Measurements from ENCODE around the gene PURA. TPM values are rescaled to one million over a fixed set of nuclear protein-coding genes. Genes with fewer than 3 reads are reported as not detected.

PURA gene
- total RNA-seq, 1 experiment from 2014 or later, result 16.9 TPM

GRCh38 chr5:140103154-140103553 is 10.8 kb upstream of the PURA start:
- ATAC-seq (no peak), DNase-seq (ENCODE audit: low read depth, low spot score) (no peak)
- no peaks in the 10 kb centered on the region for H3K36me3 ChIP-seq (ENCODE audit: control insufficient read depth, insufficient read depth, low read length)
- H3K4me1 ChIP-seq (ENCODE audit: control insufficient read depth, insufficient read depth, low read length), result peaks cover 13% of the 10 kb centered on the region
- intact Hi-C loops (cut with micrococcal nuclease; ENCODE audit: unreplicated experiment) (no loop called here), in situ Hi-C loops (cut with HindIII; ENCODE audit: low pct_unique_long_range_greater_than_20kb, low sequenced_read_pairs) (no loop called here)
- ChIA-PET CTCF (no interaction called here), POLR2A (no interaction called here)
- no peaks in the 10 kb centered on the region for H3K27me3 ChIP-seq (ENCODE audit: control insufficient read depth, insufficient read depth, low read length)
- H3K27ac ChIP-seq (ENCODE audit: low read length), result no peak overlapping the region
- BruUV-seq (replicated peaks), result no TSS peak
- H3K9me3 ChIP-seq (ENCODE audit: control insufficient read depth, insufficient read depth, low read depth, low read length), result no peaks in the 10 kb centered on the region
- no peak overlapping the region for H3K4me3 ChIP-seq (ENCODE audit: low read depth in 2 of 2, low read length in 2 of 2)
- no peak for TF ChIP-seq SIN3A (IDR thresholded peaks at IDR 0.05; ENCODE audit: borderline replicate concordance, insufficient read depth, low read depth, low read length)
- no peak for TF ChIP-seq POLR2AphosphoS5 (IDR thresholded peaks at IDR 0.05; ENCODE audit: low read depth, low read length)
- TF ChIP-seq, protein P1, sequence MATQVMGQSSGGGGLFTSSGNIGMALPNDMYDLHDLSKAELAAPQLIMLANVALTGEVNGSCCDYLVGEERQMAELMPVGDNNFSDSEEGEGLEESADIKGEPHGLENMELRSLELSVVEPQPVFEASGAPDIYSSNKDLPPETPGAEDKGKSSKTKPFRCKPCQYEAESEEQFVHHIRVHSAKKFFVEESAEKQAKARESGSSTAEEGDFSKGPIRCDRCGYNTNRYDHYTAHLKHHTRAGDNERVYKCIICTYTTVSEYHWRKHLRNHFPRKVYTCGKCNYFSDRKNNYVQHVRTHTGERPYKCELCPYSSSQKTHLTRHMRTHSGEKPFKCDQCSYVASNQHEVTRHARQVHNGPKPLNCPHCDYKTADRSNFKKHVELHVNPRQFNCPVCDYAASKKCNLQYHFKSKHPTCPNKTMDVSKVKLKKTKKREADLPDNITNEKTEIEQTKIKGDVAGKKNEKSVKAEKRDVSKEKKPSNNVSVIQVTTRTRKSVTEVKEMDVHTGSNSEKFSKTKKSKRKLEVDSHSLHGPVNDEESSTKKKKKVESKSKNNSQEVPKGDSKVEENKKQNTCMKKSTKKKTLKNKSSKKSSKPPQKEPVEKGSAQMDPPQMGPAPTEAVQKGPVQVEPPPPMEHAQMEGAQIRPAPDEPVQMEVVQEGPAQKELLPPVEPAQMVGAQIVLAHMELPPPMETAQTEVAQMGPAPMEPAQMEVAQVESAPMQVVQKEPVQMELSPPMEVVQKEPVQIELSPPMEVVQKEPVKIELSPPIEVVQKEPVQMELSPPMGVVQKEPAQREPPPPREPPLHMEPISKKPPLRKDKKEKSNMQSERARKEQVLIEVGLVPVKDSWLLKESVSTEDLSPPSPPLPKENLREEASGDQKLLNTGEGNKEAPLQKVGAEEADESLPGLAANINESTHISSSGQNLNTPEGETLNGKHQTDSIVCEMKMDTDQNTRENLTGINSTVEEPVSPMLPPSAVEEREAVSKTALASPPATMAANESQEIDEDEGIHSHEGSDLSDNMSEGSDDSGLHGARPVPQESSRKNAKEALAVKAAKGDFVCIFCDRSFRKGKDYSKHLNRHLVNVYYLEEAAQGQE (IDR thresholded peaks at IDR 0.05; ENCODE audit: insufficient read depth in 1 of 2, low read depth in 2 of 2, low read length in 1 of 2), result no peak

- no TSS peak for BruUV-seq (replicated peaks)
- ChIA-PET POLR2A (no interaction called here), CTCF (no interaction called here)
- H3K9me3 ChIP-seq (ENCODE audit: control insufficient read depth, insufficient read depth, low read depth, low read length), result no peaks in the 10 kb centered on the region
- no peaks in the 10 kb centered on the region; the same call in 1 of the 2 replicates for H3K36me3 ChIP-seq (ENCODE audit: control insufficient read depth, insufficient read depth, low read length)
- no peak for TF ChIP-seq SIN3A (IDR thresholded peaks at IDR 0.05; ENCODE audit: borderline replicate concordance, insufficient read depth, low read depth, low read length)
- no peak for TF ChIP-seq TCF7L2 (IDR thresholded peaks at IDR 0.05; ENCODE audit: low read depth, low read length)
- no peak for TF ChIP-seq POLR2AphosphoS5 (IDR thresholded peaks at IDR 0.05; ENCODE audit: low read depth, low read length)
- TF ChIP-seq, protein P1 (IDR thresholded peaks at IDR 0.05; ENCODE audit: insufficient read depth in 1 of 2, low read depth in 2 of 2, low read length in 1 of 2), result no peak
- TF ChIP-seq, protein P2, sequence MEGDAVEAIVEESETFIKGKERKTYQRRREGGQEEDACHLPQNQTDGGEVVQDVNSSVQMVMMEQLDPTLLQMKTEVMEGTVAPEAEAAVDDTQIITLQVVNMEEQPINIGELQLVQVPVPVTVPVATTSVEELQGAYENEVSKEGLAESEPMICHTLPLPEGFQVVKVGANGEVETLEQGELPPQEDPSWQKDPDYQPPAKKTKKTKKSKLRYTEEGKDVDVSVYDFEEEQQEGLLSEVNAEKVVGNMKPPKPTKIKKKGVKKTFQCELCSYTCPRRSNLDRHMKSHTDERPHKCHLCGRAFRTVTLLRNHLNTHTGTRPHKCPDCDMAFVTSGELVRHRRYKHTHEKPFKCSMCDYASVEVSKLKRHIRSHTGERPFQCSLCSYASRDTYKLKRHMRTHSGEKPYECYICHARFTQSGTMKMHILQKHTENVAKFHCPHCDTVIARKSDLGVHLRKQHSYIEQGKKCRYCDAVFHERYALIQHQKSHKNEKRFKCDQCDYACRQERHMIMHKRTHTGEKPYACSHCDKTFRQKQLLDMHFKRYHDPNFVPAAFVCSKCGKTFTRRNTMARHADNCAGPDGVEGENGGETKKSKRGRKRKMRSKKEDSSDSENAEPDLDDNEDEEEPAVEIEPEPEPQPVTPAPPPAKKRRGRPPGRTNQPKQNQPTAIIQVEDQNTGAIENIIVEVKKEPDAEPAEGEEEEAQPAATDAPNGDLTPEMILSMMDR (IDR thresholded peaks at IDR 0.05), result no peak
- peaks cover 13% of the 10 kb centered on the region for H3K4me1 ChIP-seq (ENCODE audit: control insufficient read depth, insufficient read depth, low read length)
- H3K27me3 ChIP-seq (ENCODE audit: control insufficient read depth, insufficient read depth, low read length), result no peaks in the 10 kb centered on the region
- intact Hi-C loops (cut with micrococcal nuclease; ENCODE audit: unreplicated experiment) (no loop called here), in situ Hi-C loops (cut with HindIII; ENCODE audit: low pct_unique_long_range_greater_than_20kb, low sequenced_read_pairs) (no loop called here)
- H3K27ac ChIP-seq (ENCODE audit: low read length), result no peak overlapping the region
- ATAC-seq (no peak), DNase-seq (ENCODE audit: low read depth, low spot score) (no peak)
- H3K4me3 ChIP-seq (ENCODE audit: low read depth in 2 of 2, low read length in 2 of 2), result no peak overlapping the region
These were observed 9.8 kb upstream of the PURA start for GRCh38 chr5:140104100-140104499.

Measured in Panc1 (cell line).